DND-41 (cell line): ENCODE data around the gene STX16.

Experiments used
- ATAC-seq: fragments of 200-7000 bp; cut with Tn5 transposase; 3 replicates; pipeline ENCODE4 v1.9.1; 2021; ENCODE audit warnings: low read depth; ENCODE audit not compliant: insufficient read depth
- DNase-seq: peaks from one replicate; pipeline ENCODE4 v3.0.0-alpha.2; 2020
- H2AFZ ChIP-seq: 2 replicates; pipeline ENCODE4 v1.6.0; 2012; ENCODE audit warnings: low read depth, low read length
- H3K27ac ChIP-seq: 2 replicates; pipeline ENCODE4 v1.5.1; 2012; ENCODE audit warnings: low read length, inconsistent platforms
- H3K27me3 ChIP-seq: fragments of 200-600 bp; sonication (generic); 2 replicates; pipeline ENCODE4 v1.6.0; 2012; ENCODE audit warnings: low read length, mild to moderate bottlenecking, inconsistent platforms; ENCODE audit not compliant: insufficient read depth, poor library complexity
- H3K36me3 ChIP-seq: 2 replicates; pipeline ENCODE4 v1.5.1; 2012; ENCODE audit warnings: low read length, inconsistent platforms; ENCODE audit not compliant: insufficient read depth
- H3K4me1 ChIP-seq: 2 replicates; pipeline ENCODE4 v1.5.1; 2012; ENCODE audit warnings: mild to moderate bottlenecking, low read length; ENCODE audit not compliant: insufficient read depth
- H3K4me2 ChIP-seq: 2 replicates; pipeline ENCODE4 v1.6.0; 2012; ENCODE audit warnings: mild to moderate bottlenecking, moderate library complexity, low read length, inconsistent platforms; ENCODE audit not compliant: insufficient read depth
- H3K4me3 ChIP-seq, 2 experiments: fragments of 200-600 bp in 1 of 2; shearing (Covaris generic) in 1 of 2; 2 replicates each; pipeline ENCODE4 v1.5.1; 2012 to 2016; ENCODE audit warnings: inconsistent platforms in 2 of 2, low read length in 2 of 2, mild to moderate bottlenecking in 2 of 2, low read depth in 1 of 2, moderate library complexity in 1 of 2
- H3K79me2 ChIP-seq: 2 replicates; pipeline ENCODE4 v1.6.0; 2012; ENCODE audit warnings: low read length, inconsistent platforms; ENCODE audit not compliant: insufficient read depth
- H3K9ac ChIP-seq: 2 replicates; pipeline ENCODE4 v1.6.0; 2012; ENCODE audit warnings: low read depth, mild to moderate bottlenecking, inconsistent platforms, low read length, moderate library complexity
- H3K9me3 ChIP-seq: 2 replicates; pipeline ENCODE4 v1.5.1; 2012; ENCODE audit warnings: low read length, moderate library complexity, mild to moderate bottlenecking, inconsistent platforms; ENCODE audit not compliant: insufficient read depth, severe bottlenecking
- H4K20me1 ChIP-seq: 2 replicates; pipeline ENCODE4 v1.6.0; 2012; ENCODE audit warnings: low read length; ENCODE audit not compliant: insufficient read depth
- EZH2 ChIP-seq: IDR thresholded peaks from 3 replicates; pipeline ENCODE4 v1.6.1; 2012; ENCODE audit warnings: borderline replicate concordance, low read depth, mild to moderate bottlenecking, moderate library complexity, low read length, inconsistent platforms; ENCODE audit not compliant: severe bottlenecking
- TF ChIP-seq, protein P1 (sequence below): IDR thresholded peaks from 2 replicates; pipeline ENCODE4 v1.5.1; 2012; ENCODE audit warnings: borderline replicate concordance, low read length, moderate library complexity, mild to moderate bottlenecking; ENCODE audit not compliant: poor library complexity, severe bottlenecking; ENCODE audit errors: extremely low read depth

STX16 gene

DNA sequence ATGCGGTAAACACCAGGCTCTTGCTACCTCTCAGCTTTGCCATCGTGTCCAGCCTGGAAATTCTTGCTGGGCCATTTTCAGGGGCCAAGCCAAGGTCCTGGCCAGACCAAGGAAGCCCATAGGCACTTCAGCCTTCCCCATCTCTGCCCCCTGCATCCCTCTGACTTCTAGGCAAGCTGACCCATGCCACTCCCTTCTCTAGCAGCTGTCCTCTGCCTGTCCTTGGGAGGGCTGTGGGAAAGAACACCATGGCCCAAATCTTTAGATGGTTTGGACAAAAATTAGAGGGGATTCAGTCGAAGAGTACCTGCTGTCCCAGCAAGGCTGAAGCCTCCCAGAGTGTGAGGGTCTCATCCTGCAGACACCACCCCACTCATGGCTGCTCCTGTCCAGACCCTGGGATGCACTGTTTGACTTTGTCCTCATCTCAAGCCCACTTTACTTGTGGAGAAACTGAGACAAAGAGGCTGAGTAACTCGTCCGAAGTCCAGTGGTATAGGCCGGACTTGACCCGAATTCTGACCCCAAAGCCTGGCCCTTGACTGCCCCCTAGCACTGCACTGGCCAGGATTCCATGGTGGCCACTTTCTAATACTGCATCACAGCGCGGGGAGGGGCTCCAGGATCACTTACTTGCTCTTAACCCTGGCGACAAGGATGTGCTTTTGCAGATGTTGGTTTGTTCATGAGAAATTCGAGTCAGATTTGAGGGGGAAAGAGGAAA is 22.4 kb upstream of the STX16 start:
- Histone ChIP-seq H3K4me1 (no peaks in the 10 kb centered on the region), H3K36me3 (no peaks in the 10 kb centered on the region), H4K20me1 (no peaks in the 10 kb centered on the region), H3K9ac (no peak overlapping the region), H3K4me3 (no peak overlapping the region), H3K27ac (no peak overlapping the region), H2AFZ (no peak overlapping the region), H3K9me3 (no peaks in the 10 kb centered on the region), H3K79me2 (no peaks in the 10 kb centered on the region), H3K27me3 (peaks cover 9% of the 10 kb centered on the region), H3K4me2 (no peak overlapping the region)
- DNase-seq (no peak), ATAC-seq (no peak)
- no peak for TF ChIP-seq EZH2
- TF ChIP-seq, protein P1, sequence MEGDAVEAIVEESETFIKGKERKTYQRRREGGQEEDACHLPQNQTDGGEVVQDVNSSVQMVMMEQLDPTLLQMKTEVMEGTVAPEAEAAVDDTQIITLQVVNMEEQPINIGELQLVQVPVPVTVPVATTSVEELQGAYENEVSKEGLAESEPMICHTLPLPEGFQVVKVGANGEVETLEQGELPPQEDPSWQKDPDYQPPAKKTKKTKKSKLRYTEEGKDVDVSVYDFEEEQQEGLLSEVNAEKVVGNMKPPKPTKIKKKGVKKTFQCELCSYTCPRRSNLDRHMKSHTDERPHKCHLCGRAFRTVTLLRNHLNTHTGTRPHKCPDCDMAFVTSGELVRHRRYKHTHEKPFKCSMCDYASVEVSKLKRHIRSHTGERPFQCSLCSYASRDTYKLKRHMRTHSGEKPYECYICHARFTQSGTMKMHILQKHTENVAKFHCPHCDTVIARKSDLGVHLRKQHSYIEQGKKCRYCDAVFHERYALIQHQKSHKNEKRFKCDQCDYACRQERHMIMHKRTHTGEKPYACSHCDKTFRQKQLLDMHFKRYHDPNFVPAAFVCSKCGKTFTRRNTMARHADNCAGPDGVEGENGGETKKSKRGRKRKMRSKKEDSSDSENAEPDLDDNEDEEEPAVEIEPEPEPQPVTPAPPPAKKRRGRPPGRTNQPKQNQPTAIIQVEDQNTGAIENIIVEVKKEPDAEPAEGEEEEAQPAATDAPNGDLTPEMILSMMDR = no peak

DNA sequence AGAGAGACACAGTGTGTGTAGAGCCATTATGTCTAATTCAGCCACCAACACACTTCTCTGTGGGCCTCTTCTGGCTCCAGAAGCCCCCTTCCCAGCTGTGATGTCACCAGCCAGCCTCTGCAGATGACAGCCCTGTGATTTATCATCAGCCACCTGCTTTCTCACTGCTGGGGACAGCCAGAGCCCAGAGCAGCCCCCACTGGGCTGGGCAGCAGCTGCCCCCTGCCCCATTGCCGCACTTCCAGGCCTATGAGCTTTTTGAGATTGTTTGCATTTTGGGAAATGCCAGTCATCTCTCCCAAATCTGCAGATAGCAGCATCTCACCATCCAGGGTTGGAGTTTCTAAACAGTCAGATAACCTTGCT is 21.9 kb upstream of the STX16 start:
- DNase-seq = no peak
- H3K4me2 ChIP-seq = no peak overlapping the region

DNA sequence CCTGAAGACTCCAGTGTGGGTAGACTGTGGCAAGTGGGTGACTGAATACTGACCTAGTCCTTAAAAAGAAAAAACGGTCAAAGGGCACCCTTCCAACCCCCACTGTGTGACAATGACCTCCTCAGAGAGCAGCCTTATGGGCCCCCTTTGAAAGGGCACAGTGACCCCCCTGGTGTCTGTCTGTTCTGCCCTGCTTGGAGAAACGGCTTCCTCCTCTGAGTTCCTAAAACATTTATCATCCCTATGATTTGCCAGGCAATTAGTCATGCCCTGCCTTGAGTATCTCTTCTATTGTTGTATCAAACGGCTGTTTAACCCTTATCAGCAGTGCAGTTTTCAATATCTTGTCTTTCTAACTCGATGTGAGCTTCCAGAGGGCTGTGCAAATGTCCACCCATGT is 21.0 kb upstream of the STX16 start:
- H3K4me3 ChIP-seq = no peak overlapping the region
- ATAC-seq = no peak
- no peaks in the 10 kb centered on the region for H4K20me1 ChIP-seq
- no peak overlapping the region for H3K27ac ChIP-seq
- no peak overlapping the region for H3K9ac ChIP-seq
- H3K4me1 ChIP-seq = no peaks in the 10 kb centered on the region
- no peak overlapping the region for H2AFZ ChIP-seq
- TF ChIP-seq, protein P1 = no peak
- no peak for TF ChIP-seq EZH2
- H3K36me3 ChIP-seq = no peaks in the 10 kb centered on the region
- H3K4me2 ChIP-seq = no peak overlapping the region
- DNase-seq = no peak
- peaks cover 9% of the 10 kb centered on the region for H3K27me3 ChIP-seq
- H3K9me3 ChIP-seq = no peaks in the 10 kb centered on the region
- H3K79me2 ChIP-seq = no peaks in the 10 kb centered on the region

More for the DNA sequence above, 21.9 kb upstream of the STX16 start:
- Histone ChIP-seq H3K4me3 (no peak overlapping the region), H3K4me1 (no peaks in the 10 kb centered on the region), H3K36me3 (no peaks in the 10 kb centered on the region), H3K79me2 (no peaks in the 10 kb centered on the region), H3K9ac (no peak overlapping the region), H3K27ac (no peak overlapping the region), H3K27me3 (peaks cover 9% of the 10 kb centered on the region), H4K20me1 (no peaks in the 10 kb centered on the region), H3K9me3 (no peaks in the 10 kb centered on the region), H2AFZ (no peak overlapping the region)
- ATAC-seq = no peak
- no peak for TF ChIP-seq EZH2
- TF ChIP-seq, protein P1 = no peak
